NCI-H2171 (cell line): ENCODE data around the gene PI16.

Experiments used
- DNase-seq: peaks from one replicate; lab custom pipeline; 2025; lab: John Stamatoyannopoulos, UW

Gene PI16

GRCh38 chr6:36957773-36958271 lies 3.3 kb downstream of the PI16 start:
- DNase-seq: no peak

GRCh38 chr6:36958775-36959554 lies 4.4 kb downstream of the PI16 start:
- no peak for DNase-seq

GRCh38 chr6:36959555-36960250 lies 5.2 kb downstream of the PI16 start:
- DNase-seq: no peak

- DNase-seq: no peak
Observed at GRCh38 chr6:36961441-36962435, 7.2 kb downstream of the PI16 start.

- DNase-seq: no peak
Observed at GRCh38 chr6:36962874-36963273, 8.3 kb downstream of the PI16 start.

- no peak for DNase-seq
Observed at GRCh38 chr6:36963451-36964290, 9.1 kb downstream of the PI16 start.

- DNase-seq: no peak
Observed at GRCh38 chr6:36964349-36964748, 9.8 kb downstream of the PI16 start.

GRCh38 chr6:36964908-36965307 lies 10.4 kb downstream of the PI16 start:
- no peak for DNase-seq

- DNase-seq: no peak
Observed at GRCh38 chr6:36967301-36967700, 12.8 kb downstream of the PI16 start.

GRCh38 chr6:36967757-36968156 lies 13.2 kb downstream of the PI16 start:
- no peak for DNase-seq

GRCh38 chr6:36968266-36968977 lies 13.9 kb downstream of the PI16 start:
- no peak for DNase-seq

- no peak for DNase-seq
Observed at GRCh38 chr6:36969240-36969691, 14.7 kb downstream of the PI16 start.

GRCh38 chr6:36969988-36970891 lies 15.7 kb downstream of the PI16 start:
- no peak for DNase-seq

- no peak for DNase-seq
Observed at GRCh38 chr6:36970892-36971842, 16.6 kb downstream of the PI16 start.

GRCh38 chr6:36971921-36972673 lies 17.6 kb downstream of the PI16 start:
- DNase-seq: no peak

- DNase-seq: no peak
Observed at GRCh38 chr6:36973190-36973589, 18.7 kb downstream of the PI16 start.

GRCh38 chr6:36973647-36974046 lies 19.1 kb downstream of the PI16 start:
- DNase-seq: no peak
